Measurements from ENCODE around the gene PHOSPHO2. TPM values are rescaled to one million over a fixed set of nuclear protein-coding genes. Genes with fewer than 3 reads are reported as not detected.
"Not testable (repeated sequence)": the region's sequence is repeated elsewhere in the genome, so short reads cannot be mapped to it uniquely, and the experiment has no call there.

The PHOSPHO2 gene
- total and polyA plus RNA-seq, 2 experiments from 2014 or later, result 8.3 to 8.7 TPM

DNA sequence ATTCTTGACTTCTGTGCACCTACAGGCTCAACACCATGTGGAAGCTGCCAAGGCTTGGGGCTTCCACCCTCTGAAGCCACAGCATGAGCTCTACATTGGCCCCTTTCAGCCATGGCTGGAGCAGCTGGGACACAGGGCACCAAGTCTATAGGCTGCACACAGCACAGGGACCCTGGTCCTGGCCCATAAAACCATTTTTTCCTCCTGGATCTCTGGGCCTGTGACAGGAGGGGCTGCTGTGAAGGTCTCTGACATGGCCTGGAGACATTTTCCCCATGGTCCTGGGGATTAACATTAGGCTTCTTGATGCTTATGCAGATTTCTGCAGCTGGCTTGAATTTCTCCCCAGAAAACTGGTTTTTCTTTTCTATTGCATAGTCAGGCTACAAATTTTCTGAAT is 6.3 kb upstream of the PHOSPHO2 start:
- H3K36me3 Mint-ChIP-seq (ENCODE audit: low read depth), result peaks cover 15% of the 10 kb centered on the region
- H4K20me1 ChIP-seq (replicated peaks; ENCODE audit: insufficient read depth); H3K4me3 ChIP-seq; H3K27ac ChIP-seq (ENCODE audit: low read depth); H3K4me3 Mint-ChIP-seq; H3K4me1 ChIP-seq (ENCODE audit: insufficient read depth); H3K4me2 ChIP-seq; H3K9me2 ChIP-seq (ENCODE audit: insufficient read depth); H3K27me3 Mint-ChIP-seq (ENCODE audit: insufficient read depth, low read depth, poor library complexity); H3K4me1 Mint-ChIP-seq; H2AFZ ChIP-seq; ATAC-seq; DNase-seq (ENCODE audit: low spot score); H3F3A ChIP-seq (replicated peaks; ENCODE audit: low read depth); H3K27me3 ChIP-seq (ENCODE audit: insufficient read depth); H3K79me2 ChIP-seq (replicated peaks; ENCODE audit: insufficient read depth); H3K36me3 ChIP-seq (ENCODE audit: insufficient read depth); H3K27ac Mint-ChIP-seq: not testable (repeated sequence)
- H3K9me3 Mint-ChIP-seq, result peaks cover 12% of the 10 kb centered on the region

DNA sequence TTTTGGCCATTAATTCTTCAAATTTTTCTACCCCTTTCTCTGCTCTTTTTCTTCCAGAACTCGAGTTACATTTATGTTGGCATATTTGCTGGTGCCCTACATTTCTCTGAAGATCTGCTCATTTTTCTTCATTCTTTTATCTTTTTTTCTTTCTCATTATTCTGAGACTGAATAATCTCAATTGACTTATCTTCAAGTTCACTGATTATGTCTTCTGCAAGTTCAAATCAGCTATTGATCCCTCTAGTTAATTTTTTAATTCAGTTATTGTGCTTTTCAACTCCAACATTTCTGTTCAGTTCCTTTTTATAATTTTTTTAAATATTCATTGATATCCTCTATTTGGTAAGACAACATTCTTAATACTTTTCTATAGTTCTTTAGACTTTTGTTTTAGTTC is 3.3 kb upstream of the PHOSPHO2 start:
- H3K79me2 ChIP-seq (replicated peaks; ENCODE audit: insufficient read depth), result no peaks in the 10 kb centered on the region
- Mint-ChIP-seq H3K36me3 (ENCODE audit: low read depth) (peaks cover 15% of the 10 kb centered on the region), H3K27me3 (ENCODE audit: insufficient read depth, low read depth, poor library complexity) (peaks cover 2% of the 10 kb centered on the region), H3K4me3 (no peak overlapping the region), H3K9me3 (peaks cover 12% of the 10 kb centered on the region), H3K4me1 (peaks cover 7% of the 10 kb centered on the region), H3K27ac (no peak overlapping the region)
- no peaks in the 10 kb centered on the region for H3K27me3 ChIP-seq (ENCODE audit: insufficient read depth)
- H3K36me3 ChIP-seq (ENCODE audit: insufficient read depth), result no peaks in the 10 kb centered on the region
- no peaks in the 10 kb centered on the region for H4K20me1 ChIP-seq (replicated peaks; ENCODE audit: insufficient read depth)
- H3K4me3 ChIP-seq, result no peak overlapping the region
- H3K4me2 ChIP-seq, result no peak overlapping the region
- ATAC-seq (no peak), DNase-seq (ENCODE audit: low spot score) (no peak)
- no peaks in the 10 kb centered on the region for H3K9me2 ChIP-seq (ENCODE audit: insufficient read depth)
- 0 out of 2 replicates have a peak, but pooled peaks cover 3% of the 10 kb centered on the region for H3K4me1 ChIP-seq (ENCODE audit: insufficient read depth)
- H3F3A ChIP-seq (replicated peaks; ENCODE audit: low read depth), result 0 out of 2 replicates have a peak, but pooled peaks cover 3% of the 10 kb centered on the region
- no peak overlapping the region for H3K27ac ChIP-seq (ENCODE audit: low read depth)
- no peak overlapping the region for H2AFZ ChIP-seq
- no peak for TF ChIP-seq ZNF114 (CRISPR knock-in tag; IDR thresholded peaks at IDR 0.05)
- no peak for TF ChIP-seq POLR2AphosphoS5 (IDR thresholded peaks at IDR 0.05; ENCODE audit: low read depth)
- TF ChIP-seq, protein P1, sequence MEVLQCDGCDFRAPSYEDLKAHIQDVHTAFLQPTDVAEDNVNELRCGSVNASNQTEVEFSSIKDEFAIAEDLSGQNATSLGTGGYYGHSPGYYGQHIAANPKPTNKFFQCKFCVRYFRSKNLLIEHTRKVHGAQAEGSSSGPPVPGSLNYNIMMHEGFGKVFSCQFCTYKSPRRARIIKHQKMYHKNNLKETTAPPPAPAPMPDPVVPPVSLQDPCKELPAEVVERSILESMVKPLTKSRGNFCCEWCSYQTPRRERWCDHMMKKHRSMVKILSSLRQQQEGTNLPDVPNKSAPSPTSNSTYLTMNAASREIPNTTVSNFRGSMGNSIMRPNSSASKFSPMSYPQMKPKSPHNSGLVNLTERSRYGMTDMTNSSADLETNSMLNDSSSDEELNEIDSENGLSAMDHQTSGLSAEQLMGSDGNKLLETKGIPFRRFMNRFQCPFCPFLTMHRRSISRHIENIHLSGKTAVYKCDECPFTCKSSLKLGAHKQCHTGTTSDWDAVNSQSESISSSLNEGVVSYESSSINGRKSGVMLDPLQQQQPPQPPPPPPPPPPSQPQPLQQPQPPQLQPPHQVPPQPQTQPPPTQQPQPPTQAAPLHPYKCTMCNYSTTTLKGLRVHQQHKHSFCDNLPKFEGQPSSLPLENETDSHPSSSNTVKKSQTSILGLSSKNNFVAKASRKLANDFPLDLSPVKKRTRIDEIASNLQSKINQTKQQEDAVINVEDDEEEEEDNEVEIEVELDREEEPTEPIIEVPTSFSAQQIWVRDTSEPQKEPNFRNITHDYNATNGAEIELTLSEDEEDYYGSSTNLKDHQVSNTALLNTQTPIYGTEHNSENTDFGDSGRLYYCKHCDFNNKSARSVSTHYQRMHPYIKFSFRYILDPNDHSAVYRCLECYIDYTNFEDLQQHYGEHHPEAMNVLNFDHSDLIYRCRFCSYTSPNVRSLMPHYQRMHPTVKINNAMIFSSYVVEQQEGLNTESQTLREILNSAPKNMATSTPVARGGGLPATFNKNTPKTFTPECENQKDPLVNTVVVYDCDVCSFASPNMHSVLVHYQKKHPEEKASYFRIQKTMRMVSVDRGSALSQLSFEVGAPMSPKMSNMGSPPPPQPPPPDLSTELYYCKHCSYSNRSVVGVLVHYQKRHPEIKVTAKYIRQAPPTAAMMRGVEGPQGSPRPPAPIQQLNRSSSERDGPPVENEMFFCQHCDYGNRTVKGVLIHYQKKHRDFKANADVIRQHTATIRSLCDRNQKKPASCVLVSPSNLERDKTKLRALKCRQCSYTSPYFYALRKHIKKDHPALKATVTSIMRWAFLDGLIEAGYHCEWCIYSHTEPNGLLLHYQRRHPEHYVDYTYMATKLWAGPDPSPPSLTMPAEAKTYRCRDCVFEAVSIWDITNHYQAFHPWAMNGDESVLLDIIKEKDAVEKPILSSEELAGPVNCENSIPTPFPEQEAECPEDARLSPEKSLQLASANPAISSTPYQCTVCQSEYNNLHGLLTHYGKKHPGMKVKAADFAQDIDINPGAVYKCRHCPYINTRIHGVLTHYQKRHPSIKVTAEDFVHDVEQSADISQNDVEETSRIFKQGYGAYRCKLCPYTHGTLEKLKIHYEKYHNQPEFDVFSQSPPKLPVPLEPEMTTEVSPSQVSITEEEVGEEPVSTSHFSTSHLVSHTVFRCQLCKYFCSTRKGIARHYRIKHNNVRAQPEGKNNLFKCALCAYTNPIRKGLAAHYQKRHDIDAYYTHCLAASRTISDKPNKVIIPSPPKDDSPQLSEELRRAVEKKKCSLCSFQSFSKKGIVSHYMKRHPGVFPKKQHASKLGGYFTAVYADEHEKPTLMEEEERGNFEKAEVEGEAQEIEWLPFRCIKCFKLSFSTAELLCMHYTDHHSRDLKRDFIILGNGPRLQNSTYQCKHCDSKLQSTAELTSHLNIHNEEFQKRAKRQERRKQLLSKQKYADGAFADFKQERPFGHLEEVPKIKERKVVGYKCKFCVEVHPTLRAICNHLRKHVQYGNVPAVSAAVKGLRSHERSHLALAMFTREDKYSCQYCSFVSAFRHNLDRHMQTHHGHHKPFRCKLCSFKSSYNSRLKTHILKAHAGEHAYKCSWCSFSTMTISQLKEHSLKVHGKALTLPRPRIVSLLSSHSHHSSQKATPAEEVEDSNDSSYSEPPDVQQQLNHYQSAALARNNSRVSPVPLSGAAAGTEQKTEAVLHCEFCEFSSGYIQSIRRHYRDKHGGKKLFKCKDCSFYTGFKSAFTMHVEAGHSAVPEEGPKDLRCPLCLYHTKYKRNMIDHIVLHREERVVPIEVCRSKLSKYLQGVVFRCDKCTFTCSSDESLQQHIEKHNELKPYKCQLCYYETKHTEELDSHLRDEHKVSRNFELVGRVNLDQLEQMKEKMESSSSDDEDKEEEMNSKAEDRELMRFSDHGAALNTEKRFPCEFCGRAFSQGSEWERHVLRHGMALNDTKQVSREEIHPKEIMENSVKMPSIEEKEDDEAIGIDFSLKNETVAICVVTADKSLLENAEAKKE (CRISPR knock-in tag; IDR thresholded peaks at IDR 0.05), result no peak
- TF ChIP-seq NANOG (IDR thresholded peaks at IDR 0.05; ENCODE audit: borderline replicate concordance), result no peak
- no peak for TF ChIP-seq JUNB (IDR thresholded peaks at IDR 0.05; ENCODE audit: unreplicated experiment)
- no peak for TF ChIP-seq CREB1 (CRISPR knock-in tag; IDR thresholded peaks at IDR 0.05; ENCODE audit: low read depth)
- TF ChIP-seq, protein P2, sequence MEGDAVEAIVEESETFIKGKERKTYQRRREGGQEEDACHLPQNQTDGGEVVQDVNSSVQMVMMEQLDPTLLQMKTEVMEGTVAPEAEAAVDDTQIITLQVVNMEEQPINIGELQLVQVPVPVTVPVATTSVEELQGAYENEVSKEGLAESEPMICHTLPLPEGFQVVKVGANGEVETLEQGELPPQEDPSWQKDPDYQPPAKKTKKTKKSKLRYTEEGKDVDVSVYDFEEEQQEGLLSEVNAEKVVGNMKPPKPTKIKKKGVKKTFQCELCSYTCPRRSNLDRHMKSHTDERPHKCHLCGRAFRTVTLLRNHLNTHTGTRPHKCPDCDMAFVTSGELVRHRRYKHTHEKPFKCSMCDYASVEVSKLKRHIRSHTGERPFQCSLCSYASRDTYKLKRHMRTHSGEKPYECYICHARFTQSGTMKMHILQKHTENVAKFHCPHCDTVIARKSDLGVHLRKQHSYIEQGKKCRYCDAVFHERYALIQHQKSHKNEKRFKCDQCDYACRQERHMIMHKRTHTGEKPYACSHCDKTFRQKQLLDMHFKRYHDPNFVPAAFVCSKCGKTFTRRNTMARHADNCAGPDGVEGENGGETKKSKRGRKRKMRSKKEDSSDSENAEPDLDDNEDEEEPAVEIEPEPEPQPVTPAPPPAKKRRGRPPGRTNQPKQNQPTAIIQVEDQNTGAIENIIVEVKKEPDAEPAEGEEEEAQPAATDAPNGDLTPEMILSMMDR (conservative IDR thresholded peaks at IDR 0.05; ENCODE audit: low read depth in 2 of 2), result no peak
- TF ChIP-seq, protein P3, sequence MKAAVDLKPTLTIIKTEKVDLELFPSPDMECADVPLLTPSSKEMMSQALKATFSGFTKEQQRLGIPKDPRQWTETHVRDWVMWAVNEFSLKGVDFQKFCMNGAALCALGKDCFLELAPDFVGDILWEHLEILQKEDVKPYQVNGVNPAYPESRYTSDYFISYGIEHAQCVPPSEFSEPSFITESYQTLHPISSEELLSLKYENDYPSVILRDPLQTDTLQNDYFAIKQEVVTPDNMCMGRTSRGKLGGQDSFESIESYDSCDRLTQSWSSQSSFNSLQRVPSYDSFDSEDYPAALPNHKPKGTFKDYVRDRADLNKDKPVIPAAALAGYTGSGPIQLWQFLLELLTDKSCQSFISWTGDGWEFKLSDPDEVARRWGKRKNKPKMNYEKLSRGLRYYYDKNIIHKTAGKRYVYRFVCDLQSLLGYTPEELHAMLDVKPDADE (IDR thresholded peaks at IDR 0.05), result no peak
- TF ChIP-seq STAT1 (IDR thresholded peaks at IDR 0.05; ENCODE audit: unreplicated experiment), result no peak
- no peak for TF ChIP-seq EZH2 (IDR thresholded peaks at IDR 0.05; ENCODE audit: low read depth, unreplicated experiment)
- TF ChIP-seq EZH2phosphoT487 (IDR thresholded peaks at IDR 0.05; ENCODE audit: unreplicated experiment), result no peak
